Glomerular visceral epithelial cell (primary cell): ENCODE data around the gene NUP153.
"Not testable (repeated sequence)": the region's sequence is repeated elsewhere in the genome, so short reads cannot be mapped to it uniquely, and the experiment has no call there.

Experiments
- DNase-seq: peaks from one replicate; pipeline ENCODE4 v3.0.0-alpha.2; 2016; ENCODE audit errors: extremely low spot score

Gene NUP153

DNA sequence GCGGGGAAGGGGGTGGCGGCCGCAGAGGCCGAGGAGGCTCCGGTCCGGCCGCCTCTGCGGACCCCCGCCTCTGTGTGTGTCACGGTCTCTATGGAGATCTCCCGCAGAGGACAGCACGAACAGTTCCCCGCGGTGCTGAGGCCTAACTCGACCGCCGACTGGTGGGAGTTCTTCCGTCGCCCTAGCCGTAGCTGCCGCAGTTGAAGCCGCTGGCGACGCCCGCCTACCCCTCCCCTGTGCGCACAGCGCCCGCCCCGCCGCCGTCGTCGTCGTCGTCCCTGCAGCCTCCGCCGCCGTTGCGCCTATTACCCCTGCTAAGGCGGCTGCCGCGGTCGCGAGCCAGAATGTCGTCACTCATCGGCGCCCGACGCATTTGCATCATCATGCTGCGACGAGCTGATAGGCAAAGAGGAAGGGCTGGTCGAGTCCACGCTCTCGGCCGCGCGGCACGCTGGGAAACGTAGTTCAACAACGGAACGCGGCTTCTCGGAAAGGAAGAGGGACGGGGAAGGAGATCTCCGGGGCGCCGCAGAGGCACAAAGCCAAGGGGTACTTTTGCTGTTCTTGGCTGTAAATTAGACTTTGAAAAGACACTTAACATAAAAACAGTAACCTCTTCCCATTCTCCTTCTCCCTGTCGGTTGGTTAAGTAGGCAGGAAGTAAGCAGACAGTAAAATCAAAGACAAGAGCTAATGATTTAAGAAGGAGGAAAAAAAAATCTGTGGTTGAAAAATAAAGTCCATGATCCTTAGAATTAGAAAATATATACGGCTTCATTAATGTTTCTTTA lies at the start of gene NUP153:
TSS of gene NUP153 (minus strand) at position 346 of the 791 bp plus-strand sequence. CDS start 538 bp downstream, outside the sequence.
- DNase-seq: peak; percentile 99

DNA sequence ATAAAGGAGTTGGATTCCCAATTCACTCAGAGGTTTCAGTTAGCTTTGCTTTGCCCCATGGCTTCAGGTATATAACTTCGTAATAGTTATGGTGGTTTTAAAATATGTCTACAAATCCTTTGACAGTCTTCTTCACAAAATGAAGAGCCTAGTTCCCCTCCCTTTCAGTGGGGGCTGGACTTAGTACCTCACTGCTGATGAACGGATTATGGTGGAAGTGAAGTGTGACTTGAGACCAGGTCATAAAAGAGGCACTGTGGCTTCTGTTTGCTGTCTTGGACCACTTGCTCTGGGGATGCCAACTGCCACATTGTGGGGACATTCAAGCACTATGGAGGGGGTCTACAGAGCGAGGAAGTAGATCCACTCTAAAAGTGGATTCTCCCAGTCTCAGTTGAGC lies 47.5 kb upstream of the NUP153 start:
- DNase-seq: no peak

DNA sequence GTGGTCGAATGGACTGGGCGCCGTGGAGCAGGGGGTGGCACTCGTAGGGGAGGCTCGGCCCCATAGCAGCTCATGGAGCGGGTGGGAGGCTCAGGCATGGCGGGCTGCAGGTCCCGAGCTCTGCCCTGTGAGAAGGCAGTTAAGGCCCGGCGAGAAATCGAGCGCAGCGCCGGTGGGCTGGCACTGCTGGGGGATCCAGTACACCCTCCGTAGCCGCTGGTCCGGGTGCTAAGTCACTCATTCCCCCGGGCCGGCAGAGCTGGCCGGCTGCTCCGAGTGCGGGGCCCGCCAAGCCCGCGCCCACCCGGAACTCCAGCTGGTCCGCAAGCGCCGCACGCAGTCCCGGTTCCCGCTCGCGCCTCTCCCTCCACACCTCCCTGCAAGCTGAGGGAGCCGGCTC lies 38.6 kb upstream of the NUP153 start:
- DNase-seq: not testable (repeated sequence)

DNA sequence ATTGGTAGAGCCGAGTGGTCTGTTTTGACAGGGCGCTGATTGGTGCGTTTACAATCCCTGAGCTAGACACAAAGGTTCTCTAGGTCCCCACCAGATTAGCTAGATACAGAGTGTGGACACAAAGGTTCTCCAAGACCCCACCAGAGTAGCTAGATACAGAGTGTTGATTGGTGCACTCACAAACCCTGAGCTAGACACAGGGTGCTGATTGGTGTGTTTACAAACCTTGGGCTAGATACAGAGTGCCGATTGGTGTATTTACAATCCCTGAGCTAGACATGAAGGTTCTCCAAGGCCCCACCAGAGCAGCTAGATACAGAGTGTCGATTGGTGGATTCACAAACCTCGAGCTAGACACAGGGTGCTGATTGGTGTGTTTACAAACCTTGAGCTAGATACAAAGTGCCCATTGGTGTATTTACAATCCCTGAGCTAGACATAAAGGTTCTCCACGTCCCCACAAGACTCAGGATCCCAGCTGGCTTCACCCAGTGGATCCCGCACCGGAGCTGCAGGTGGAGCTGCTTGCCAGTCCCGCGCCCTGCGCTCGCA lies 38.1 kb upstream of the NUP153 start:
- not testable (repeated sequence) for DNase-seq

DNA sequence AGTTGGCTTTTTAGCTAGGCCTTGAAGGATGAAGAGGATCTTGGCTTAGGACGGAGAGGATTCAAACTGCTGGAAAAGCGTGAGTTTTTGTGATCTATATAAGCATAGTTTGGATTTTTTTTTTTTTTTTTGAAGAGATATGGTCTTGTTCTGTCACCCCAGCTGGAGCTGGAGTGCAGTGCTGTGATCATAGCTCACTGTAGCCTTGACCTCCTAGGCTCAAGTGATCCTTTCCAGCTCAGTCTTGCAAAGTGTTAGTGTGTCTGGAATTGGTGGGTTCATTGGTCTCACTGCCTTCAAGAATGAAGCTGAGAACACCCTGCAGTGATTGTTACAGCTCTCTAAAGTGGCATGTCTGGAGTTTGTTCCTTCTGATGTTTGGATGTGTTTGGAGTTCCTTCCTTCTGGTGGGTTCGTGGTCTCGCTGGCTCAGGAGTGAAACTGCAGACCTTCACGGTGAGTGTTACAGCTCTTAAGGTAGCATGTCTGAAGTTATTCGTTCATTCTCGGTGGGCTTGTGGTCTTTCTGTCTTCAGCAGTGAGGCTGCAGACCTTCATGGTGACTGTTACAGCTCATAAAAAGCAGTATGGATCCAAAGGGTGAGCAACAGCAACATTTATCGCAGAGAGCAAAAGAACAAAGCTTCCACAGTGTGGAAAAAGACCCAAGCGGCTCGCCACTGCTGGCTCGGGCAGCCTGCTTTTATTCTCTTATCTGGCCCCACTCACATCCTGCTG lies 37.5 kb upstream of the NUP153 start:
- DNase-seq: no peak

DNA sequence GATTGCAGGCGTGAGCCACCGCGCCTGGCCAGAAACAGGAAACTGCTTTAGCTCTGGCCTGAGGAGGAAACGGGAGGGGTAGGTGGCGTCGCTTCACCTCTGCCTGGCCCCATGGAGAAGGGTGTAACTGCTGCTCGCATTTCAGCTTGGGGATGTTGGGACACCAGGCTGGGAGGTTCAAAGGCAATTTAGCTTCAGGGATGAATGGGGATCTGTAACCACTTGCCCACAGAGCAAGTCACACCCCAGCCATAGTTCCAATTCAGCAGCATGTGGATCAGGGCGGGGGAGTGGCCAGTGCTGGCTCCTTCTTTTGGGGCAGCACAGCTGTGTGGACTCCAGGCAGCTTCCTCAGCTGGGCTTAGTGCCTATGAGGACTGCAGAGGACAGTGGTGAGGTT lies 34.8 kb upstream of the NUP153 start:
- DNase-seq: no peak

DNA sequence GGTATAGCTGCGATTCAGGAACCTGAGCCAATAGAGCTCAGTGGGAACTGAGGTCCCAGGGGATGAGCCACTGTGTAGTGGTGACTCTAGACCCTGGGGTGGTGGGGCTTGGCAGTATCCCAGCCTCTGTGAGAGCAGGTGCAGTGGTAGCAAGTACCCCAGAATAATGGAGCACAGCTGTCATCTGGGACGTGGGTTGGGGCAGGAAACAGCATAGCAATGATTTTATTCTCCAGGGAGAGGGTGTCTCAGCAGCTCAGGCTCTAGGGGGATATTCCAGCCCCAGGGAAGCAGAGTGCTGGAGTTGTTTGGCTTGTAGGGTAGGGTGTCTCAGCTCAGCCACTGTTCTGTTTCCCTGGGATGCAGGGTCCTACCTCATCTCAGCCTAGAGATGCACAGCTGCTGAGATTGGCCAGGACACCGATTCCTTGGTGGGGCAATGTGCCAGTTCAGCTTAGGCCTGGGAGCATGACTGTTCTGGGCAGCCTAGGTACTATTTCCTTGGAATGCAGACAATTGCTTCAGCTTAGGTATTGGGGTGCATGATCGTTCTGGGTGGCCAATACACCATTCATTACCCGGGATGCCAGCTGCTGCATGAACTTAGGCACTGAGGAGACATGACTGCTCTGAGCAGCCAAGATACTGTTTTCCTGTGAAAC lies 34.0 kb upstream of the NUP153 start:
- no peak for DNase-seq

DNA sequence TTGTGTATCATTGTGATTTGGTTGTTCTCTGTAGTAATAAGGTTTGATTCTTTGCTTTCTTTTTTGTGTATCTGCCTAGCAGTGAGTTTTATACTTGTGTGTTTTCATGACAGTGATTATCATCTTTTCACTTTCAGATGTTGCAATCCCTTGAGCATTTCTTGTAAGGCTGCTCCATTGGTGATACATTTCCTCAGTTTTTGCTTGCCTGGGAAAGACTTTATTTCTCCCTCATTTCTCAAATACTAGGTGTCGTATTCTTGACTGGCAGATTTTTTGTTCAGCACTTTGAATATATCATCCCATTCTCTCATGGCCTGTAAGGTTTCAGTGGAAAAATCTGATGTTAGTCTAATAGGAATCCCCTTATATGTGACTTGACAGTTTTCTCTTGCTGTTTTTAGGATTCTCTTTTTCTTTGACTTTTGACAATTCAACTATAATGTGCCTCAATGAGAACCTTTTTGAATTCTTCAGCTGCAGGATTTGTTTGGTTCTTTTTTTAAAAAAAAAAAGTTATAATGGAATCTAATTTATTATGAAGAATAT lies 31.1 kb upstream of the NUP153 start:
- DNase-seq: no peak

DNA sequence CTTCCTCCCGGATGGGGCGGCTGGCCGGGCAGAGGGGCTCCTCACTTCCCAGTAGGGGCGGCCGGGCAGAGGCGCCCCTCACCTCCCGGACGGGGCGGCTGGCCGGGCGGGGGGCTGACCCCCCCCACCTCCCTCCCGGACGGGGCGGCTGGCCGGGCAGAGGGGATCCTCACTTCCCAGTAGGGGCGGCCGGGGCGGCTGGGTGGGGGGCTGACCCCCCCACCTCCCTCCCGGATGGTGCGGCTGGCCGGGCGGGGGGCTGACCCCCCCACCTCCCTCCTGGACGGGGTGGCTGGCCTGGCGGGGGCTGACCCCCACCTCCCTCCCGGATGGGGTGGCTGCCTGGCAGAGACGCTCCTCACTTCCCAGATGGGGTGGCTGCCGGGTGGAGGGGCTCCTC lies 28.6 kb upstream of the NUP153 start:
- DNase-seq: not testable (repeated sequence)

DNA sequence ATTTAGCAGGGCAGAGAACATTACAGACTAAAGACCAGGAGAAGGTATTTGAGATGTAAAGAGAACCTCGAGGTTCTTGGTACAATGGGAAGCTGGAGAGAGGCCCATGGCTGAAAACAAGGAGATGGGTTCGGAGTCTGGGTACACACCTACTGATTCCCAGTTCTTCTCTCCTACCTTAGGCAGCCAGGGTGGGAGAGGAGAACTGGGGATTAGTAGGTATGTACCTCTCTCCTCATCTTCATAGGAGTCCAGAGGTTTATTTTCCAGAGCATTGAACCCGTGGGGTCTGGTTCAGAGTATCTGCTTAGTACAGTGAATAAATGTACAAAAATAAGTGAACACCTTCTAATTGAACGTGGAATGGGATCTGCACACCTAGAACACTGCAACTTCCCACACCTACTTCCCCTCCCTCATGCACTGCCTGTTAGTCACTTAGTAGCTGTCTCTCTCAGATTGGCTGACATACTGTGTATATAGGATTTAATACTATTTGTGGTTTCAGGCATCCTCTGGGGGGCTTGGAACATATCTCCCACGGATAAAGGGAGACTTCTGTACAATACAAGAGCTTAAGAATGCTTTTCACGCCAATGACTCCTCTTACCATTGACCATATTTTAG lies 23.5 kb upstream of the NUP153 start:
- DNase-seq: no peak

DNA sequence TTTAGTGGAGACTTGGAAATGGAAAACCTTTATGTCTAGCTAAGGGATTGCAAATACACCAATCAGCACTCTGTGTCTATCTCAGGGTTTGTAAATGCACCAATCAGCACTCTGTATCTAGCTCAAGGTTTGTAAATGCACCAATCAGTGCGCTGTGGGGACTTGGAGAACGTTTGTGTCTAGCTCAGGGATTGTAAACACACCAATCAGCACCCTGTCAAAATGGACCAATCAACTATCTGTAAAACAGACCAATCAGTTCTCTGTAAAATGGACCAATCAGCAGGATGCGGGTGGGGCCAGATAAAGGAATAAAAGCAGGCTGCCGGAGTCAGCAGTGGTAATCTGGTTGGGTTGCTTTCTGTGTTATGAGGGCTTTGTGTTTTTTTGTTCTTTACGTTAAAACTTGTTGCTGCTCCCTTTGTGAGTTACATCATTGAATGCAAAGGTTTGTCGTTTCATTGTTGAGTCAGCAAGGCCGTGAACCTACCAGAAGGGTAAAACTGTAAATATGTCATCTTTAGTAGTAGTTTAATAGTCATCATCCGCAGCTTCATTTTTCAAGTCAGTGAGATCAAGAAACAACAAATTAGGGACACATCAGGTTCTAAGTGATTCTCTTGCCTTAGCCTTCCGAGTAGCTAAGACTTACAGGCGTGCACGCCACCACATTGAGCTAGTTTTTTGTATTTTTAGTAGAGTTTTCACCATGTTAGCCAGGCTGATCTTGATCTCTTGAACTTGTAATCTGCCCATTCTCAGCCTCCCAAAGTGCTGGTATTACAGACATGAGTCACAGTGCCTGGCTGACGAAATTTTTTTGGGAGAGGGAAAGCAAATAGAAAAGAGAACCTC lies 22.7 kb upstream of the NUP153 start:
- DNase-seq: no peak

DNA sequence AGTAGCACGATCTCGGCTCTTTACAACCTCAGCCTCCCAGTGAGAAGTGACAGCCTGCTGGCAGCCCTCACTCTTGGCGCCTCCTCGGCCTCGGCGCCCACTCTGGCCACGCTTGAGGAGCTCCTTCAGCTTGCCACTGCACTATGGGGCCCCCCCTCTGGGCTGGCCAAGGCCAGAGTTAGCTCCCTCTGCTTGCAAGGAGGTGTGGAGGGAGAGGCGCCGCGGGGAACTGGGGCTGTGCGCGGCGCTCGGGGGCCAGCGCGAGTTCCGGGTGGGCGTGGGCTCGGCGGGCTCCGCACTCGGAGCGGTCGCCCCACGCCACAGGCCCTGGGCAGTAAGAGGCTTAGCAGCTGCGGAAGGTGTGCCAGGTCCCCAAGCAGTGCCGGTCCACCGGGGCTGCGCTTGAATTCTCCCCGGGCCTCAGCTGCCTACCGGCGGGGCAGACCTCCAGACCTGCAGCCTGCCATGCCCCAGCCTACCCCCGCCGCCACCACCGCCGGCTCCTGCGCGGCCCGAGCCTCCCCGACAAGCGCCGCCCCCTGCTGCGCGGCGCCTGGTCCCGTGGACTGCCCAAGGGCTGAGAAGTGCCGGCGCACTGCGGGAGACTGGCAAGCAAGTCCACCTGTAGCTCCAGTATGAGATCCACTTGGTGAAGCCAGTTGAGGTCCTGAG lies 22.0 kb upstream of the NUP153 start:
- DNase-seq: no peak

DNA sequence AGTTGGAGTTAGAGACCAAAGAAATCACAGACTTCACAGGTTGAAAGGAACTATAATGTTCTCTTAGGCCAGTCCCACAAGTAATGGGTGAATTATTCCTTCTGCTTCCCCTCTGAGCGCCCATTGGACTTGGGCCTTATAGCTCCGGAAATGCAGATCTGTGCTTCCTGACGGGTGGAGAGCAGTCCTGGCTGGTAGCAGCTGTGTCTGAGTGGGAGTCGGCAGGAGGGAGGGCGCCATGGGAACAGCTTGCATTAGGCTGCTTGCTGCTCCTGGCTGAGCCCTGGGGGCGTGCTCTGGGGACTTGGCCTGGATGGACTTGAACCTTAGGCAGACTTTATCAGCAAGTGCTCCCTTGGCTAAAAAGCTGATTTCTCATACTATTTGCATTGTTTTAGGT lies 18.4 kb upstream of the NUP153 start:
- no peak for DNase-seq

DNA sequence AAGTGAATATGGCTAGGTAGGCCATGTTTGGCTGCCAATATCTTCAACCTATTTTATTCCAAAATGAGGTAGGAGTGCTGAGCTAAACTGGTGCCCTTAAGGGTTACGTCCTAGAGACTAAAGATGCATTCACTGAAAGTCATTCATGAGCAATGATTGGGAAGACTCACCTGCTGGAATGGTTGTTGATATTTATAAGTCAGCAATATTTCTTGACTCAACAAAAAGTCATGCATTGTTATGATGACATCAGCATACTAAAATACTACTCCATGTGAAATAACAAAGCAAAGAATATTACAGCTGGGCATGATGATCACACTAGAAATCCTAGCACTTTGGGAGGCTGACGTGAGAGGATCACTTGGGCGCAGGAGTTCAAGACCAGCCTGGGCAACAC lies 17.6 kb upstream of the NUP153 start:
- DNase-seq: no peak

DNA sequence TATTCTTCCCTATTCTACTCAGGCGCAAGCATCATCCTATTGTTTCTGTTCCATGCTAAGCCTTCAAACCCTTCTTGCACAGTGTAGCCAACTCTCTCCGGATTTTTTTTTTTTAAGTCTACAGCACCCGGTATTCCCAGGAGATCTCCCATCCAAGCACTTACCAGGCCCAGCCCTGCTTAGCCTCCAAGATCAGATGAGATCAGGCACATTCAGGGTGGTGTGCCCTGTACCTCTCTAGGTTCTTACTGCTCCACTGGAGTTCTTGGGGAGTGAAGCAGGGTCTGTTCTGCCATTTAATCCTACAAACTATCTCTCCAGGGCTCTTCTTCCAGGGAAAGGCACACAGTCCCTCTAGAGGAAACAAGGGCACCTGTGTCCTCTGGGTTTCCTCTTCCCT lies 14.9 kb upstream of the NUP153 start:
- DNase-seq: no peak

DNA sequence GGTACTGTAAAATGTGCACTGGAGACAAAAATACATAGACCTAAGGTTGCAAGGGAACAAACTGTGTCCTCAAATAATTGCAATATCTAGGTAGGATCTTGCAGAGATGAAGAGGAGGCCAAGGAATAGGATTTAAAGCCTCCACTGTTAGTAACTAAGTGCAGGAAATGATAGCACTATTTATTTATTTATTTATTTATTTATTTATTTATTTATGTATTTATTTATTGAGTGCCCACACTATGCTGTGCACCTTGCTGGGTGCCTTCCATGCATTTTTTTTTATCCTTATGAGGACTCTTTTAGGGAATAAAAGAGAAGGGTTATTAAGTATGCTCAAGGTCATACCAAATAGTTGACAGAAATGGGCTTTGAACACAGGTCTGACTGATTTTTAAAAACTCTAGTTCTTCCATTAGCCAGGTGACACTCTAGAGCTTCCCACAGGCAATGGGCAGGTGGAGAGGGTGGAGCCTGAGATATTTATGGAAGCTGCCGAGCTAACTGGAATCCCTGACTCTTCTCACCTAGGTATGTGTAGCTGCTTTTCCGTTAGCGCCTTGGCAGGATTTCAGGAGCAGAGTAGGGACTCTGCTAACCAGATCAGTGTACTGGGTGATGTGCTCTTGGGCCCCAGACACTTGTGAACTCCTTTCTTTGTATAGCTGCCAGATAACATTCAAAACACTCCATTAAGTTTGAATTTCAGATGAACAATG lies 12.8 kb upstream of the NUP153 start:
- DNase-seq: no peak

DNA sequence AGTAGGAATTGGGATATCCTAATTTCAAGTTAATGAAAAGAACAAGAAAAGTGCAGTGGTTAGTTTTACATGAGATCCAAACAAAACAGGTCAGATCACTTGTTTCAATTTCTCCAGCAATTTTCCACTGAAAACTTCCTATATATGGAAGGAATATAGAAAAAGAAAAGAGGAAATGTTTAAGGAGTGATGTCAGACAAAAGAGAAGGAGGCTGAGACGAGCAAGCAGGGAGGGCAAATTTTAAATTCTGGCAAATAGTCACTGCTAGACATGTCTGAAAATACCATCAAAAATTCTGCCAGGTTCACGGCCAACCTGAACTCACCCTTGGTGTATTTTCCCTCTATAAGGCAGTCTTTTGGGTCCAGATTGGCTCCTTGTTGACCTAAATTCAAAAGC lies 9.5 kb upstream of the NUP153 start:
- no peak for DNase-seq

DNA sequence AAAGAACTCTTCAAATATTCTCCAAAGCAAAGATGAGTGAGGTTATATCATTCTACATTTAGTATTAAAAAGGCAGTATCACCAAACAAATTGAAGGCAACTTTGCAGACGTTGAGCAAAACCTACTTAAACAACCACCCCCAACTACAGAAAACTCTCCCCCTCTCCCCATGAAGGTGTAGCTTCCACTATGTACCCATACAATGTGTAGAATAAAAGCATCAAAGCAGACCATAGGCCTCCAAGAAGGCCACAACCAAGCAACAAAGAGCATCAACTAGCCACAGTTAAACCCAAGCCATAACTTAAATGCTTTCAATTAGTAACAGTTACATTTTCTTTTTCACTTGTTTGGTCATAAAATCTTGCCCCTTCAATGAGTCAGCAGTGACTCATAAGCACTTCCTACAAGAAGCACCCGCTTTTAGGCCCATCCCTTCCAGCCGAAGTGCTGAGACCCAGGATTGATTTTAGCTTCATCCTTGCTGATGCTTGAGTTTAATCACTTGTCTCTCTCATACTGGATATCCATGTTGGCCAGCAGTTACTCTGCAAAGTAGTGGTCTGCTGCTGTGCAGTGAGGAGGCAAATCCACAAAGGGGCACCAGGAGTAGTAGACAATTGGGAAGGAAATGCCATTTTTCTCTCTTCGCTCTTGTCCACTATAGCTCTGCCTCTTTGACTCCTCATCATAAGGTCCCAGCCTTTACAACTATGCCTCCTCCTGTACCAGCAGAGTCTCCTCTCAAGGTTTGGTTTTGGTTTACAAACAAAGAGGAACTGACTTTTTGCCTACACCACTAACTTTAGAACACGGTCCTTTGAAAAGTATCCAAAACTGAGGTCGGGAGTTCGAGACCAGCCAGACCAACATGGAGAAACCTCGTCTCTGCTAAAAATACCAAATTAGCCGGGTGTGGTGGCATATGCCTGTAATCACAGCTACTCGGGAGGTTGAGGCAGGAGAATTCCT lies 8.4 kb upstream of the NUP153 start:
- peak; percentile 79 for DNase-seq
